ENCODE results near the gene TLCD5. TPM values are rescaled to one million over a fixed set of nuclear protein-coding genes. Genes with fewer than 3 reads are reported as not detected.

Gene TLCD5
- total and polyA plus RNA-seq, 2 donors (not counting 1 experiment from before 2014, with no cell fraction given) = 0.17 TPM; not detected in 1

GRCh38 chr11:120289426-120289825 lies 35.7 kb upstream of the TLCD5 start:
- Mint-ChIP-seq H3K4me3 (no peak overlapping the region), H3K4me1 (no peaks in the 10 kb centered on the region), H3K27me3 (peaks cover 35% of the 10 kb centered on the region), H3K27ac (no peak overlapping the region), H3K9me3 (ENCODE audit: insufficient read depth) (no peaks in the 10 kb centered on the region)
- ATAC-seq (ENCODE audit: low read depth) (no peak), DNase-seq (no peak)
- 73% methylated on average over 7 of the region's 9 CpGs for WGBS (ENCODE audit: insufficient coverage)
- ChIA-PET POLR2A (no interaction called here), CTCF (interaction anchor here (3.2 kb wide), 1 partner anchor 14 kb away, joined by 17 read pairs; no protein-coding TSS in a partner anchor)
- H3K4me1 ChIP-seq (ENCODE audit: control insufficient read depth in 2 of 2, insufficient read depth in 2 of 2, low read length in 2 of 2) = no peaks in the 10 kb centered on the region
- H3K4me3 ChIP-seq (ENCODE audit: control extremely low read depth in 1 of 5, extremely low read depth in 1 of 5, insufficient read depth in 1 of 5, low read depth in 2 of 5, low read length in 4 of 5) = no peak overlapping the region
- H4K20me1 ChIP-seq (ENCODE audit: control insufficient read depth, insufficient read depth, low read length, poor library complexity, severe bottlenecking) = no peaks in the 10 kb centered on the region
- H3K79me2 ChIP-seq (ENCODE audit: control insufficient read depth, insufficient read depth, low read length) = no peaks in the 10 kb centered on the region
- H3K9me3 ChIP-seq (ENCODE audit: control extremely low read depth in 1 of 3, control insufficient read depth in 2 of 3, insufficient read depth in 1 of 3, low read length in 2 of 3) = no peaks in the 10 kb centered on the region
- H2AFZ ChIP-seq (ENCODE audit: insufficient read depth, low read depth, low read length, poor library complexity, severe bottlenecking) = no peak overlapping the region
- no peak overlapping the region for H3K4me2 ChIP-seq (replicated peaks; ENCODE audit: low read depth, low read length, poor library complexity, severe bottlenecking)
- H3K36me3 ChIP-seq (replicated peaks in 1 of 2; ENCODE audit: control extremely low read depth in 1 of 2, control insufficient read depth in 1 of 2, extremely low read depth in 1 of 2, insufficient read depth in 2 of 2, low read length in 1 of 2) = no peaks in the 10 kb centered on the region
- peaks cover 0 to 6% (median 0%) of the 10 kb centered on the region in 4 experiments for H3K27me3 ChIP-seq (replicated peaks in 1 of 4; ENCODE audit: control extremely low read depth in 1 of 4, control insufficient read depth in 3 of 4, insufficient read depth in 4 of 4, low read length in 3 of 4)
- intact Hi-C loops (cut with micrococcal nuclease) = no loop called here
- no peak overlapping the region for H3K9ac ChIP-seq (ENCODE audit: low read length)
- TF ChIP-seq EZH2 (IDR thresholded peaks at IDR 0.05; ENCODE audit: borderline replicate concordance, insufficient read depth, low read depth, low read length, poor library complexity, severe bottlenecking) = no peak
- TF ChIP-seq CTCF (IDR thresholded peaks at IDR 0.05) = no peak
- H3K27ac ChIP-seq (ENCODE audit: low read length in 2 of 2) = no peak overlapping the region

GRCh38 chr11:120290956-120291355 lies 34.1 kb upstream of the TLCD5 start:
- no peak overlapping the region for H3K4me3 Mint-ChIP-seq
- POLR2A ChIA-PET = no interaction called here
- Histone ChIP-seq H3K27ac (ENCODE audit: low read length in 2 of 2) (no peak overlapping the region), H3K9ac (ENCODE audit: low read length) (no peak overlapping the region), H3K27me3 (replicated peaks in 1 of 4; ENCODE audit: control extremely low read depth in 1 of 4, control insufficient read depth in 3 of 4, insufficient read depth in 4 of 4, low read length in 3 of 4) (peaks cover 0 to 6% (median 0%) of the 10 kb centered on the region in 4 experiments), H3K4me2 (replicated peaks; ENCODE audit: low read depth, low read length, poor library complexity, severe bottlenecking) (no peak overlapping the region), H4K20me1 (ENCODE audit: control insufficient read depth, insufficient read depth, low read length, poor library complexity, severe bottlenecking) (no peaks in the 10 kb centered on the region), H3K4me3 (ENCODE audit: control extremely low read depth in 1 of 5, extremely low read depth in 1 of 5, insufficient read depth in 1 of 5, low read depth in 2 of 5, low read length in 4 of 5) (no peak overlapping the region), H3K9me3 (ENCODE audit: control extremely low read depth in 1 of 3, control insufficient read depth in 2 of 3, insufficient read depth in 1 of 3, low read length in 2 of 3) (no peaks in the 10 kb centered on the region), H3K36me3 (replicated peaks in 1 of 2; ENCODE audit: control extremely low read depth in 1 of 2, control insufficient read depth in 1 of 2, extremely low read depth in 1 of 2, insufficient read depth in 2 of 2, low read length in 1 of 2) (no peaks in the 10 kb centered on the region), H3K79me2 (ENCODE audit: control insufficient read depth, insufficient read depth, low read length) (no peaks in the 10 kb centered on the region), H2AFZ (ENCODE audit: insufficient read depth, low read depth, low read length, poor library complexity, severe bottlenecking) (no peak overlapping the region), H3K4me1 (ENCODE audit: control insufficient read depth in 2 of 2, insufficient read depth in 2 of 2, low read length in 2 of 2) (no peaks in the 10 kb centered on the region)
- no peak overlapping the region for H3K27ac Mint-ChIP-seq
- H3K9me3 Mint-ChIP-seq (ENCODE audit: insufficient read depth) = no peaks in the 10 kb centered on the region
- intact Hi-C loops (cut with micrococcal nuclease) = no loop called here
- TF ChIP-seq EZH2 (IDR thresholded peaks at IDR 0.05; ENCODE audit: borderline replicate concordance, insufficient read depth, low read depth, low read length, poor library complexity, severe bottlenecking) = no peak
- TF ChIP-seq CTCF (IDR thresholded peaks at IDR 0.05) = no peak
- WGBS (ENCODE audit: insufficient coverage) = 45% methylated on average over 3 of the region's 3 CpGs
- H3K4me1 Mint-ChIP-seq = no peaks in the 10 kb centered on the region
- H3K27me3 Mint-ChIP-seq = peaks cover 45% of the 10 kb centered on the region
- CTCF ChIA-PET = interaction anchor here (2.2 kb wide), 1 partner anchor 11 kb away, joined by 7 read pairs; no protein-coding TSS in a partner anchor
- ATAC-seq (ENCODE audit: low read depth) (no peak), DNase-seq (no peak)

Measured in B cell (primary cell).